Measurements from ENCODE around the gene GGT5. TPM values are rescaled to one million over a fixed set of nuclear protein-coding genes. Genes with fewer than 3 reads are reported as not detected.
"Not testable (repeated sequence)": the region's sequence is repeated elsewhere in the genome, so short reads cannot be mapped to it uniquely, and the experiment has no call there.

The GGT5 gene
- total RNA-seq, 4 donors from 2014 or later: 35.8 to 156 (median 83.7) TPM

DNA sequence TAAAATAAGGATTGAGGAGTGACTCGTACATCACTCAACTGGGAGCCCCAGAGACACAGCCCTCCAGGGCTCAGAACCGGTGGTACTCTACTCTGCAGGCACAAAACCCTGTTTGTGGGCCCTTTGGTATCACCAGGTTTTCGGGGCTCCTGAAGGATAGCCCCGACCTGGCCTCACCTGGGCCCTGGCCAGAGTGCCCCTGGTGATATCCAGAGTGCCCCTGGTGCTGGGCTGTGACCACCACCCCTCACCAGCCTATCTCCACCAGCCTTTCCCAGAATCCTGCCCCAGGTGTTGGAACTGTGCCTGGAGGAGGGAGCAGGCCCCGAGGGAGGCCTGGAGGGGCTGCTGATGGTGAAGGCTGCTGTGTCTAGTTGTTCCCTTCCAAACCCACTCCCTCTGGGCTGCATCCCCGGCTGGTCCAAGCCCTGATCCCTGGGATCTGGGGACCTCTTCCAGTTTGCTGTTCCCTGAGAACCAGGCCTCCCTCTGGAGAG lies 2.2 kb upstream of the GGT5 start:
- no peaks in the 10 kb centered on the region for H3K36me3 ChIP-seq
- no peak for DNase-seq (ENCODE audit: low spot score in 2 of 2)
- 51% methylated on average over 6 of the region's 6 CpGs for WGBS, 2 donors
- no peak overlapping the region for H3K4me3 ChIP-seq
- H3K27me3 ChIP-seq: no peaks in the 10 kb centered on the region
- H3K4me1 ChIP-seq: peaks cover 0 to 55% (median 38%) of the 10 kb centered on the region in 4 donors
- TF ChIP-seq CTCF (IDR thresholded peaks at IDR 0.05) (no peak), POLR2A (IDR thresholded peaks at IDR 0.05) (no peak), EP300 (IDR thresholded peaks at IDR 0.05) (no peak)
- H3K9me3 ChIP-seq: no peaks in the 10 kb centered on the region
- peak overlapping the region; percentile 57 to 87 (median 80) for H3K27ac ChIP-seq

DNA sequence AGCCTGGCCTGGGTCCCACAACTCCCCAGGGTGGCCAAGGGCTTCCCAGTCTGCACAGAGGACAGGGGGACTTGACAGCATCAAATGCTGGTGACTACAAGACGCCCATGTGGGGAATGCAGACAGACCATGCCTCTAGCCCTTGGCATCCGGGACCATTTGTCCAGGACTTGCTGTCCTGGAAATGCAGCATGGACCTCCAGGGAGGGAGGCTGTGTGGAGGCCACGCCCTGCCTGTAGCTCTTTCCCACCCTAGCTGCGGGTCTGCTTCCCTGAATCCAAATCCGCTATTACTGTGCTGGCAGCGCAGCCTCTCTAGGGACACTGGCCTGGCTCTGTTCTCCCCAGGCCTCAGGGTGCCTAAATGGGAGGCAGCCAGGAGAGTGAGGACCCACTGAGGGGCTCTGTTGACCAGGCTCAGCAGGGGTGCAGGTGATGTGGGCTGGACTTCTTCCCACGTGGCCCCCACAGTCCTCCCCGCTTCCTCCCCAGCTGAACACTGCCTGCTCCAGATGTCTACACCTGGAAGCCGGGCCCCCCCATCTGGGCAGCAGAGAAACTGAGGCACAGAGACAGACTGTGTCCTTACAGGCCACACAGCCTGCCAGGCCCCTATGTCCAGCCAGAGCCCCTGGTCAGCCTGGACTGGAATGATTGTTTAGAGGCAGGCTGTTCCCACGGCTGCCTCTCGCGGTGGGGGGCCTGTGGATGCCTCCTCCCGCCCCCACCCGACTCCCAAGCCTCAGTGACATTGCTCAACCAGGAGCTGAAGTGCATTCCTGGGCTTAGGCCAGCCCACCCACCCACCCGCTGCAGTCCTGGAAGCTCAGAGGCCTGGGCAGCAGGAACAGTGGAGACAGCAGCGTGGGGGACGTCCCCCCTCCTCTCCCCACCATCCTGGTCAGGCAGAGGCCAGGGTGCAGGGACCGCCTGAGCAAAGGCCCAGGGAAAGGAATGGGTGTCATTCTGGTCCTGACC lies 991 bp upstream of the GGT5 start:
- Histone ChIP-seq H3K27ac (peak overlapping the region; percentile 54 to 87 (median 80)), H3K4me3 (peak overlapping the region in 2 of 4 donors; percentile 14 to 48), H3K4me1 (peaks cover 0 to 55% (median 38%) of the 10 kb centered on the region in 4 donors)
- not testable (repeated sequence) for H3K9me3 ChIP-seq, H3K27me3 ChIP-seq, H3K36me3 ChIP-seq
- peak; percentile 55 to 76 for TF ChIP-seq EP300 (IDR thresholded peaks at IDR 0.05)
- DNase-seq (ENCODE audit: low spot score in 2 of 2): peak; percentile 67 to 71
- WGBS, 2 donors: 32 to 42% methylated on average over 12 of the region's 18 CpGs

DNA sequence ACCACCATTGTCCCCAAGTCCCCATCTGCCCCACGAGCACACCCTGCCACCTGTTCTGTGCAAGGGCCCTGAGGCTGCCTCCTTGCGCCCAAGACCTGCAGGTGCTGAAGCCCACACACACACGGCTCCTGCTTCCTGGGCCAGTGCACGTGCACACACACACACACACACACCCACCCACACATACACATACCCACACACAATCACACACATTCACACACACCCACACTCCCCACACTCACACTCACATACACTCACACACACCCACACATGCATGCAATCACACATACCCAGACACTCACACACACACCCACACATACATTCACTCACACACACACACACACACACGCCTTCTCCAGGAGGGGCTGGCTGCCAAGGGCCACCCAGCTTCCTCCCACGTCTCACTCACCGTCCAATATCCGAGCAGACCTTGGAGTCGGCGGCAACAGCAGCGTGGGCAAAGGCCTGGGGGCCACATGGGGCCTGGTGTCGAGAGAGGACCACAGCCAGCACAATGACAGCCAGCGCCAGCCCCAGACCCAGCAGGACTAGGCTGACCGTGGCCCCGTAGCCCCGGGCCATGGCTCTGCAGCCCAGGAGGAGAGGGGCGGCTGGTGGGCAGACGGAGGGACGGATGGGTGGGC lies 616 bp downstream of the GGT5 start:
- TF ChIP-seq CTCF (IDR thresholded peaks at IDR 0.05): no peak
- peak in 1 of 2 donors; percentile 9 for TF ChIP-seq EP300 (IDR thresholded peaks at IDR 0.05)
- TF ChIP-seq POLR2A (IDR thresholded peaks at IDR 0.05): no peak
- Histone ChIP-seq H3K27me3 (no peaks in the 10 kb centered on the region), H3K36me3 (no peaks in the 10 kb centered on the region), H3K4me1 (peaks cover 0 to 55% (median 38%) of the 10 kb centered on the region in 4 donors), H3K27ac (peak overlapping the region; percentile 58 to 86 (median 64)), H3K9me3 (no peaks in the 10 kb centered on the region), H3K4me3 (peak overlapping the region; percentile 2 to 48 (median 14))
- DNase-seq (ENCODE audit: low spot score in 2 of 2): peak in 1 of 2 donors; percentile 14
- 22 to 30% methylated on average over 18 to 19 of the region's 19 CpGs for WGBS, 2 donors

DNA sequence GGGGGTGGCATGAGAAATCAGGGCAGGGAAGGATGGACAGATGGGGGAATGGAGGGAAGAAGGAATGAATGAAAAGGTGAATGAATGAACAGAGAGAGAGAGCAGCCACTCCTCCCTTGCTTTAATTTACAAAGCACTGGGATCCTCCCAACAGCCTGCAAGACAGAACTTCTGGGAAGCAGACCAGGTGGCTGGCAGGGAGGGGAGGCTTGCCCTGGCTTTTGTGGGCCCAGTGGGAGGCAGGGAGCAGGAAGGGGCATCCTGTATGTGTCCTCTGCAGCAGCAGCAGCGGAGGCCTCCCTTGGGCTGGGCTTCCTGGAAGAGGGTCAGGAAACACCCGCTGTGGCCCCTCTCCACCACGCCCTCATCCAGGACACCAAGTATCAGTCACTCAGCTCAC lies 1.5 kb downstream of the GGT5 start:
- H3K27ac ChIP-seq: peak overlapping the region in 1 of 4 donors; percentile 11
- not testable (repeated sequence) for H3K27me3 ChIP-seq, H3K36me3 ChIP-seq, H3K9me3 ChIP-seq
- peak in 1 of 2 donors; percentile 16 for DNase-seq (ENCODE audit: low spot score in 2 of 2)
- peak in 1 of 2 donors; percentile 38 for TF ChIP-seq EP300 (IDR thresholded peaks at IDR 0.05)
- 46 to 63% methylated on average over 2 of the region's 3 CpGs for WGBS, 2 donors
- peaks cover 0 to 55% (median 38%) of the 10 kb centered on the region in 4 donors for H3K4me1 ChIP-seq
- peak overlapping the region in 2 of 4 donors; percentile 19 to 48 for H3K4me3 ChIP-seq

- not testable (repeated sequence) for H3K27me3 ChIP-seq; H3K36me3 ChIP-seq; H3K27ac ChIP-seq; DNase-seq (ENCODE audit: low spot score in 2 of 2); H3K9me3 ChIP-seq; H3K4me3 ChIP-seq
- WGBS, 2 donors: 77 to 81% methylated on average over 9 of the region's 9 CpGs
- peaks cover 0 to 34% (median 26%) of the 10 kb centered on the region in 4 donors for H3K4me1 ChIP-seq
Observed at GRCh38 chr22:24240985-24241692, 3.7 kb downstream of the GGT5 start.

- TF ChIP-seq CTCF (IDR thresholded peaks at IDR 0.05) (no peak), EP300 (IDR thresholded peaks at IDR 0.05) (no peak), POLR2A (IDR thresholded peaks at IDR 0.05) (no peak)
- Histone ChIP-seq H3K36me3 (no peaks in the 10 kb centered on the region), H3K9me3 (no peaks in the 10 kb centered on the region), H3K4me1 (peaks cover 0 to 27% (median 19%) of the 10 kb centered on the region in 4 donors), H3K27me3 (no peaks in the 10 kb centered on the region), H3K4me3 (no peak overlapping the region), H3K27ac (no peak overlapping the region)
- 66 to 85% methylated on average over 6 of the region's 6 CpGs for WGBS, 2 donors
- no peak for DNase-seq (ENCODE audit: low spot score in 2 of 2)
Observed at GRCh38 chr22:24240381-24240780, 4.5 kb downstream of the GGT5 start.

DNA sequence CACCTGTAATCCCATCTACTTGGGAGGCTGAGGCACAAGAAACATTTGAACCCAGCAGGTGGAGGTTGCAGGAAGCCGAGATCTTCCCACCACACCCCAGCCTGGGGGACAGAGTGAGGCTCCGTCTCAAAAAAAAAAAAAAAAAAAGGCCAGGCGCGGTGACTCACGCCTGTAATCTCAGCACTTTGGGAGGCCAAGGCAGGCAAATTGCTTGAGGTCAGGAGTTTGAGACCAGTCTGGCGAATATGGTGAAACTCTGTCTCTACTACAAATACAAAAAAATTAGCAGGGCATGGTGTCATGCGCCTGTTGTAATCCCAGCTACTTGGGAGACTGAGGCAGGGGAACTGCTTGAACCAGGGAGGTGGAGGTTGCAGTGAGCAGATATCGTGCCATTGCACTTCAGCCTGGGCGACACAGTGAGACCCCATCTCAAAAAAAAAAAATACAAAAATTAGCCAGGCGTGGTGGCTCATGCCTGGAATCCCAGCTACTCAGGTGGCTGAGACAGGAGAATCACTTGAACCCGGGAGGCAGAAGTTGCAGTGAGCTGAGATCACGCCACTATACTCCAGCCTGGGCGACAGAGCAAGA lies 6.7 kb downstream of the GGT5 start:
- not testable (repeated sequence) for H3K4me3 ChIP-seq; H3K9me3 ChIP-seq; H3K27ac ChIP-seq; DNase-seq (ENCODE audit: low spot score in 2 of 2); H3K27me3 ChIP-seq; H3K4me1 ChIP-seq; H3K36me3 ChIP-seq
- WGBS, 2 donors: 89 to 92% methylated on average over 13 of the region's 13 CpGs

Measured in tibial nerve (tissue), 4 donors.